SKM-1 treated with dmso at 0.1 percent for 144 hours (cell line): ENCODE data around the gene PHYKPL.

Experiments
- DNase-seq: peaks from one replicate; lab custom pipeline; 2025; ENCODE audit not compliant: unreplicated experiment; lab: John Stamatoyannopoulos, UW

Gene PHYKPL

DNA sequence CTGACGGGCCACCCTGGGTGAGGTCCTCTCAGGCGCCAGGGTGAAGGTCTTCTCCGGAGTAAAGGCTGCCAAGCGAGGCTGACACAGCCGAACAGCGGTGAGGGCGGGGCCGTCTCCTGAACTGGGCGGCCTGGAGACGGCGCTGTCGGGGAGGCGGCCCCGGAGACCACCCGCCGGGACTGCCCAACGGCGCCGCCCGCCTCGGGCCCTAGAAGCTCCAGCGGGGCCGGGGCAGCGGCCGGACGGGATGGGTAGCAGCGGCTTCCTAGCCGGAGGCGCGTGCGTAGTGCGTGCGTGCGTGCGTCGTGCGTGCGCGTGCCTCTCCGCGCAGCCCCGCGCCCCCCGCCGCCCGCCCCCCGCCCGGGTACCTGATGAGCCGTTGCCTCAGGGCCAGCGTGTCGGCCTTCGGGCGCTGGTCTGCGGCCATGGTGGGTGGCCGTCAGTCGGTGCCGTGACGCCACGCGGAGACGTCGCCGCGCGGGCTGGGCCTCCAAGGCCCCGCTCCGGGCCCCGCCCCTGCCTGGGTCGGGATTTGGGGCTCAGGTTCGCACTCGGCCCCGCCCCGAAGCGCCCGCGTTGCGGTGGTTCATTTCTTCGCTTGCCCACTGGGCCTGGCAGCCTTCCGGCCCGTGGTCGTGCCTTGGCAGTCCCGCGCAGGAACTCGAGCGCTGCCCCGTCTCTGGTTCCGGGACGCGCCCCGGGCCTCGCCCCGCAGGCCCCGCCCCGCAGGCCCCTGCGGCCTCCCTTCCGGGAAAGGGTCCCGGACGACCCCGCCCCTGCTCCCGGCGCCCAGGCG, at the start of gene PHYKPL:
PHYKPL (minus strand) TSS at position 679 of the 796 bp plus-strand sequence; CDS start at position 427, 252 bp downstream.
- DNase-seq: peak; percentile 48

GRCh38 chr5:178282391-178282790, 49.8 kb upstream of the PHYKPL start:
- DNase-seq: no peak

DNA sequence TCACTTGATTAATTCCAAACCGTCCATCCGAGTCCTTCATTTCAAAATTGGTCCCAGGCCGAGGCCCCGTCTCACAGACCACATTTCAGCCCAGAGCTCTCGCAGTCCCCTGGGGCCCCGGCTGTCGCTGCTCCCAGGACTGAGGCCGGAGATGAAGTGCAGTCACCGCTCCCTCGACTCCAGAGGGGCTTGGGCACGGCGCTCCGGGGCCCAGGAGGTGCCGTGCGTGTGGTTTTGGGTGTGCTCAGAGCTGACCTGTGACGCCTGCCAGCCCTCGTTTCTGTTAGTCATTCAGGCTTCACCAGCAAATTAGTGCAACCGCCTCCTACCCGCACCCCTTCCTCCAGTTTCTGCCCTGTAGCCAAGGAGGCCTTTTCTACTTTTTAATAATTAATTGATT, 48.7 kb upstream of the PHYKPL start:
- no peak for DNase-seq

GRCh38 chr5:178280631-178281030, 48.0 kb upstream of the PHYKPL start:
- no peak for DNase-seq

- peak; percentile 71 for DNase-seq
These were observed 47.3 kb upstream of the PHYKPL start for GRCh38 chr5:178279723-178280438.

- DNase-seq: no peak
These were observed 46.6 kb upstream of the PHYKPL start for GRCh38 chr5:178279026-178279722.

GRCh38 chr5:178278358-178279023, 45.9 kb upstream of the PHYKPL start:
- no peak for DNase-seq

GRCh38 chr5:178277866-178278265, 45.3 kb upstream of the PHYKPL start:
- no peak for DNase-seq

DNA sequence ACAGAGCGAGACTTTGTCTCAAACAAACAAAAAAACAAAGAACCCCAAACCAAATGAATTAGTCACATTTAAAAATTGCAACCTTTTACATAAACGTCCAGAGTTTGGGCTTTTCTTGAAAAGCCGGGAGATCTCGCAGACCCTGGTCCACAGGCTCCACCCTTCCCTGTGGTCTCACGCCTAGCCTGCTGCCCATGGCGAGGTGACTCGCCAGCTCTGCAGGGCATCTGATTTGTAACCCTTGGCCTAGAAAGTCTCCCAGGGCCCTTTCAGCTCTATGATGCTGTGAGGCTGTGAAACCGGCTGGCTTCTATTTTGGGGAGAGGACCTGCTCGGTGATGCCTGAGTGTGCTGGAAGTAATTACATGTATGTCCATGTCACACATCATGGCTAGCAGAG, 44.7 kb upstream of the PHYKPL start:
- DNase-seq: no peak

DNA sequence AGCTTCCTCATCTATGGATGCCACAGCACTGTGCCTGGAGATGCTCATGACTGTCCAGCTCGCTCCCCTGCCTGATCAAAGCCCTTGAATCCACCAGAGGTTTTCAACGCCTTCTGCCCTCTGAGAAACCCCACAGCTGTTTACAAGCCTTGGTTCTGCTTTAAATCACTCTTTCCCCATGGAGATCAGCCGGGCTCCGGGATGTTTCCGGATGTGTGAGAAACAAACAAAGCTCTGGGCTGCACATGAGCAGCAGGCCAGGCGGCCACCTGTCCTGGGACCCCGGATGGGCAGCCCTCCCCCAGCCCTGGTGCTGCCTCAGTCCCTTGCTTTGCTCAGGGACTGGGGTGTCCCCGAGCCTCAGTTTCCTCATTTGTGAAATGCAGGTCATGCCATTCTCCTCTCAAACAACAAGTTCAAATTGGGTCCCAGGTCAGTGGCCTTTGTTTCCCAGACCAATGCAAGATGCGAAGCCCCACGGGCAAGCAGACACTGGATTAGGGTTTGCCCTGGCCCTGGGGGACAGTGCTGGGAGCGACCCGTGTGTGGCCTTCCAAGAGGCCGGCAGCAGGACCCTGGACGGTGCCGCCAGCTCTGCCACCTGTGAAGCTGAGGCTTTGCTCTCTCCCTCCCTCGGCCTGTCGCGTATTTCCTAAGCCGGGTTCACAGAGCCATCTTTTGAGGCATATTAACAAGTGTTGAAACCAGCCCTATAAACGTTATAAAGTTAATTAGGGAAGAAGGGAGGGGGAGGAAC, 42.4 kb upstream of the PHYKPL start:
- no peak for DNase-seq

- DNase-seq: no peak
These were observed 41.3 kb upstream of the PHYKPL start for GRCh38 chr5:178273665-178274541.

GRCh38 chr5:178273041-178273440, 40.4 kb upstream of the PHYKPL start:
- DNase-seq: no peak

GRCh38 chr5:178272591-178272990, 40.0 kb upstream of the PHYKPL start:
- DNase-seq: no peak

GRCh38 chr5:178271726-178272479, 39.3 kb upstream of the PHYKPL start:
- no peak for DNase-seq

DNA sequence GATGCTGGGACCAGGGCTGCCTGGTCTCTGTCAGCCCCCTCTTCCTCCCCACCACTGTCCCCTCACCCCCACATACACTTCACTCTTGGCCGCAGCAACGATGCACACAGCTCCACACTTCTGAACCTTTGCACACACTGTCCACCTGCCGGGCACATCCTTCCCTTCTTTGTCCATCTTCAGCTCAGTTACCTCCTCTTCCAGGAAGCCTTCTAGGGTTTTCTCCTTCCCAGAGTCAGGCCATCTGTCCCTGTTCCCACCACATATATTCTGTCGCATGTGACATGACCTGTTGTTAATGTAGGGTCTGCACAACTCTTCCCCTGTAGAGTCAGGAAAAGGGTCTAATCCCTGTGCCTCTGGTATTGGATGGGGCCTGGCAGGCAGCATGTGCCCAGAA, 38.6 kb upstream of the PHYKPL start:
- no peak for DNase-seq

DNA sequence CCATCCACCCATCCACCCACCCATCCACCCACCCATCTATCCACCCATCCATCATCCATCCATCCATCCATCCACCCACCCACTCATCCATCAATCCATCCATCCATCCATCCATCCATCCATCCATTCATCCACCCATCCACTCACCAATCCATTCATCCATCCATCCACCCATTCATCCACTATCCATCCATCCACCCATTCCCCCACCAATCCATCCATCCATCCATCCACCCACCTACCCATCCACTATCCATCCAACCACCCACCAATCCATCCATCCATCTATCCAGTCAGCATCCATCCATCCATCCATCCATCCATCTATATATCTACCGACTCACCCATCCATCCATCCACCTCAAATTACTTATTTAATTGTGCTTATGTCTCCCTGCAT, 36.9 kb upstream of the PHYKPL start:
- DNase-seq: no peak

DNA sequence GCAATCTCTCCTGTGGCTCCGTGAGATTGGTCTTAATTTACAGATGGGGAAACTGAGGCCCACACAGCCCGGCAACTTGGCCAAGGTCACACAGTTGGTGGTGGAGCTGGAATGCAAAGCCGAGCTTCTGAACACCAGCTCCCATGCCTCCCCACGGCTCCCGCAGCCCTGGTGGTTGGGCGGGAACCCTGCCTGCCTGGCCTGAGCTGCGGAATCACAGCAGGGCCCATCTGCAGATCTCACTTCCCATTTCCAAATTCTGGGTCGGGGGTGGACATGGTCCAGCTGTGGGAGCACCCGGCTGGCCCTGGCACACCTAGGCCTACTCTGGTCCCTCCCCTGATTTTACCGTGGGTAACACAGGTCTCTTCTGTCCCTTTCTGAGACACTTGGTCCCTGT, 35.3 kb upstream of the PHYKPL start:
- DNase-seq: no peak

DNA sequence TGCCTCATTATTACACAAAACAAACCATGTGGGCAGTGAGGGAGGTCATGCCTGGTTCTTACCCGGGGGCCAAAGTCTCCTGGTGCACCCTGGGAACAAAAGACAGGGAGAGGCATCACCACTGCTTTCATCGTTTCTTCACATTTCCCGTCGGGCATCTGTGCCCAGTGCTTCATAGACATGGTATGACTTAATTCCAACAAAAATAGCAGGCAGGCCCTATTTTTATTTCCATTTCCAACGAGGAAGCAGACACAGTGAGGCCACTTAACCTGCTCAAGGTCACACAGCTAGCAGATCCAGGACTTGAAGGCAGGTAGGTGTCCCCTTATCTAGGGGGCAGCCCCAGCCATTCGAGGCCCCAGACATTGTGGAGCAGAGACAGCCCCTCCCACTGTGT, 34.6 kb upstream of the PHYKPL start:
- no peak for DNase-seq

DNA sequence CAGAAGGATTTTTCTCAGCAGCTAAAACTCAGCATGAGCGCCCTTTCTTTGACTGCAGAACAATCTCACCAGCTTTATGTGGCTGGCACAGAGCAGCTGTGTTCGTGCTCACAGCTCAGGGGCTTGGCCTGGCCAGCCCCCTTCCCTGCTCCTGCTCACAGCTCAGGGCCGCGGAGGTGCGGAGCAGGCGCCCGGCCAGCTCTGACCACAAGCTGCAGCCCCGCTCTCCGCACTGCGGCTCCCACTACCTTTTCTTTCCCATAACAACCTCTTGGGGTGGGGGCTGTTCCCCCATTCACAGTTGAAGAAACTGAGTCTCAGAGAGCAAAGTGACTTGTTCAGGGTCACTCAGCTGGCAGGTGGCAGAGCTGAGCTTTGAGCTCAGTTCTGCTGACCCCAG, 34.0 kb upstream of the PHYKPL start:
- no peak for DNase-seq
